NCI-H2196 treated with DMSO at 0.1 percent for 48 hours (cell line): ENCODE measurements around the gene TADA2B.
"Not testable (repeated sequence)": the region's sequence is repeated elsewhere in the genome, so short reads cannot be mapped to it uniquely, and the experiment has no call there.

Source experiments
- DNase-seq: peaks from one replicate; lab custom pipeline; 2025; ENCODE audit not compliant: unreplicated experiment; lab: John Stamatoyannopoulos, UW

Gene TADA2B

DNA sequence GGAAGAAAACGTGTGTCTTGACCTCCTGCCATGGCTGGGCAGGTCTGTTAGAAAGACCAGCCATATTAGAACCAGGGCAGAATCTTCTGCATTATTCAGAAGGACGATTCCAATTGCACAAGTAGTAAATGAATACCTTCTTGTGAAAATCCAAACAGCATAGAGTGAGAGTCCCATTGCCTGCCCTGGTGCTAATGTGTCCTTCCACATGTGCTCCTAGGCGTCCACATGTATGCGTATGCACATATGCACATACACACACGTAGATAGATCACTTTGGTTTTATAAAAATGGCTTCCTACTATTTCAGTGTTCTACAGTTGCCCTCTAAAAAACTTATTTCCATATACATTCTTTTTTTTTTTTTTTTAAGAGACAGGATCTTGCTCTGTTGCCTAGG lies 34.9 kb downstream of the TADA2B start:
- no peak for DNase-seq

DNA sequence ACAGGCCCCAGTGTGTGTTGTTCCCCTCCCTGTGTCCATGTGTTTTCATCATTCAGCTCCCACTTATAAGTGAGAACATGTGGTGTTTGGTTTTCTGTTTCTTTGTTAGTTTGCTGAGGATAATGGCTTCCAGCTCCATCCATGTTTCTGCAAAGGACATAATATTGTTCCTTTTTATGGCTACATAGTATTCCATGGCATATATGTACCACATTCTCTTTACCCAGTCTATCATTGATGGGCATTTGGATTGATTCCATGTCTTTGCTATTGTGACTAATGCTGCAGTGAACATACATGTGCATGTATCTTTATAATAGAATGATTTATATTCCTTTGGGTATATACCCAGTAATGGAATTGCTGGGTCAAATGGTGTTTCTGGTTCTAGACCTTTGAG lies 36.3 kb downstream of the TADA2B start:
- not testable (repeated sequence) for DNase-seq

GRCh38 chr4:7079909-7080308 lies 36.7 kb downstream of the TADA2B start:
- DNase-seq: not testable (repeated sequence)

DNA sequence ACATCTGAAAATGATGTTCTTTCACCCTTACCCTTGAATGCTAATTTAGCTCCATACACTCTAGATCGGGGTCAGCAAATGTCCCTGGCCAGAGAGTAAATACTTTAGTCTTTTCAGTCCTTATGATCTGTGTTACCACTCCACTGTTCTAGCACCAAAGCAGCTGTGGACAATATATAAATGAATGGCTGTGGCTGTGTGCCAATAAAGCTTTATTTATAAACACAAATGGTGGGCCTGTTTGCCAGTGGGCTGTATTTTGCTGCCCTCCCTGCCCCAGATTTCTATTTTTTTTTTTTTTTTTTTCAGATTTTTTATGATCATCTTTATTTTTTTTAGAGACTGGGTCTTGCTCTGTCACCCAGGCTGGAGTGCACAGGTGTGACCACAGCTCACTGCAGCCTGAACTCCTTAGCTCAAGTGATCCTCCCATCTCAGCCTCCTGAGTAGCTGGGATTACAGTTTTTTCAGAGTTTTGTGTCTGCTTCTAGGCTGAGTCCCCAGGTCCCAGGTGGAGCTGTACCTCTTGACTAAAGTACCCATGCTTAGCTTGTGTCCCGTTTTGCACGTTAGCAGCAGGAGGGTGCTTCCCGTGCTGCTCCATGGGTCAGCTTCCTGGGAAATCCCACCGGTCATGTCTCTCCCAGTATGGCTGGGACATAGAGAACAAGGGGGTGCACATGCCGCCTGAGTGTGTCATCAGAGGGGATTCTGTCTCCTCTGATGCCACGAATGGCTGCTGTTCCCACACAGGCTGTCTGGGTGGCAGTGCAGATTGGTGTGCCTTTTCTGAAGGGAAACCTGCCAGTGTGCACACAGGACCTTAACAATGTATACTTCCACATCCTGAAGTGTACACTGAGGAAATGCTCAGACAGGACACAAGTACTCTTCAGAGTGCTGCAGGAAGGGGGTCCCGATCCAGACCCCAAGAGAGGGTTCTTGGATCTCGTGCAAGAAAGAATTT lies 40.7 kb downstream of the TADA2B start:
- no peak for DNase-seq

GRCh38 chr4:7084564-7084961 lies 41.4 kb downstream of the TADA2B start:
- DNase-seq: not testable (repeated sequence)

- DNase-seq: no peak
Measured at GRCh38 chr4:7086384-7086783, 43.2 kb downstream of the TADA2B start.

GRCh38 chr4:7087036-7087435 lies 43.9 kb downstream of the TADA2B start:
- no peak for DNase-seq

GRCh38 chr4:7089213-7089986 lies 46.2 kb downstream of the TADA2B start:
- no peak for DNase-seq

DNA sequence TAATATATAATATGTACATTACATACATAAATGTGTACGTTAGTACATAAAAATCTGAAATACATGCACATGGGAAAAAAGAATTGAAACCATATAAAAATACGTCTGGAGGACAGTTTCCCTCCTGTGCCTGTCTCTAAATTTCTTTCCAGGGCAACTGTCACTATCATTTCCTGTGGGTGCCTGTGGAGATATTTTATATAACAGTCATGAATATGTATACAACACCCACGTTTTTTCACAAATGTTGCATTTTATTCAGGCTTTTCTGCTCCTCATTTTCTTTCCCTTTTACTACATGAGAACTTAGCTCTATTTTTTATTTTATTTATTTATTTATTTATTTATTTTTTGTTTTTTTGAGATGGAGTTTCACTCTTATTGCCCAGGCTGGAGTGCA lies 48.9 kb downstream of the TADA2B start:
- no peak for DNase-seq

DNA sequence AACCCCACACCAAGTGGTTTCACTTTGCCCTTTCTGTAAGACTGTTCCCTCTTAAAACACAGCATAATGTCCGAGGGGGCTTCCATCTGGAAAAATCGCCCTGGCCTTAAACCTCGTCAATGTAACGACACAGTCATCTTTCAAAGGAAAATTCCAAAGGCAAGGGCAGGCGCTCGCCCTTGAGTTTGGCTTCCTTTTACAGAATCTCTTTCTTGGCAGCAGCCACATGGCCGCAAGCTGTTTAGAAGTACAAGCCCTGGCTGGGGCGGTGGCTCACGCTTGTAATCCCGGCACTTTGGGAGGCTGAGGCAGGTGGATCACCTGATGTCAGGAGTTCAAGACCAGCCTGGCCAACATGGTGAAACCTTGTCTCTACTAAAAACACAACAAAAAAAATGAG lies 51.7 kb downstream of the TADA2B start:
- DNase-seq: no peak

DNA sequence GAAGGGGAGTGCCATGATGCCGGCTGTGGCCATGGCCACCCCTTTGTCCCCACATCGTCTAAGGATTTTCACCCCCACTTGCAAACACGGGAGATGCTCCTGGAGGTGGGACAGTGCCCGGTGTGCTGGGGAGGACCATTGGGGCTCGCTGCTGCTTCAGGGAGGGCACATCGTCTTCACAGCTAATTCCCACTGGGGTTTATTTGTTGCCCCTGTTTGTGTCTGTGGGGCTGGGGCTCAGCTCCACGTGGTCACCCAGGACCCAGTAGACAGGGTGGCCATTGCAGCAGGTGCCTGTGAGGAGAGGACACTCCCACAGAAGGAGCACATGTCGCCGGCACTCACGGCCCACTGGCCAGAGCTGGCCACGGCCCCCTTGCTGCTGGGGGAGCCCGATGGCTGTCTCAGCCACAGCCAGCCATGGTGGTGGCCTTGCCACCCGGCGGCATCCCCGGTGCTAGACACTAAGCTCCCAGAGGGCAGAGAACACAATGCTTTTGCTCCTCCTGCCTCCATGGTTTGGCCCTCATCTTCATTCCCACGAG lies 52.5 kb downstream of the TADA2B start:
- DNase-seq: no peak

DNA sequence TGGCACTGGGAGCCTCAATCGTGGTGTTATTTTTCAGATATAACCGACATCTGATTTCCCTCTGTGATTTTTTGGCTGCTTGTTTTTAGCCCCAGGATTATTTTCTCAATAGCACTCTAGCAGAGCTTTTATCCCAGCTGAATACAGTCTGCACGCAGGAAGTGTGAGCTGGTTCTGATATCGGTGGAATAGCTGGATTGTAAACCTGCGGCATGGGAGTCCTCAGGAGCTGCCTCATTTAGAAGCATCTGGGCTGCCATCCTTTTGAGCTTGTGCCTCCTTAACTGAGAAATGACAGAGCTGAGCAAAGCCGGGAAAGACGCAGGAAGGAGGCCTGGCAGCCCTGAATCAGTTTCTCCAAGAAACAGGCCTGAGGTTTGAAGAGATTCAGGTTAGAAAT lies 53.1 kb downstream of the TADA2B start:
- DNase-seq: no peak

DNA sequence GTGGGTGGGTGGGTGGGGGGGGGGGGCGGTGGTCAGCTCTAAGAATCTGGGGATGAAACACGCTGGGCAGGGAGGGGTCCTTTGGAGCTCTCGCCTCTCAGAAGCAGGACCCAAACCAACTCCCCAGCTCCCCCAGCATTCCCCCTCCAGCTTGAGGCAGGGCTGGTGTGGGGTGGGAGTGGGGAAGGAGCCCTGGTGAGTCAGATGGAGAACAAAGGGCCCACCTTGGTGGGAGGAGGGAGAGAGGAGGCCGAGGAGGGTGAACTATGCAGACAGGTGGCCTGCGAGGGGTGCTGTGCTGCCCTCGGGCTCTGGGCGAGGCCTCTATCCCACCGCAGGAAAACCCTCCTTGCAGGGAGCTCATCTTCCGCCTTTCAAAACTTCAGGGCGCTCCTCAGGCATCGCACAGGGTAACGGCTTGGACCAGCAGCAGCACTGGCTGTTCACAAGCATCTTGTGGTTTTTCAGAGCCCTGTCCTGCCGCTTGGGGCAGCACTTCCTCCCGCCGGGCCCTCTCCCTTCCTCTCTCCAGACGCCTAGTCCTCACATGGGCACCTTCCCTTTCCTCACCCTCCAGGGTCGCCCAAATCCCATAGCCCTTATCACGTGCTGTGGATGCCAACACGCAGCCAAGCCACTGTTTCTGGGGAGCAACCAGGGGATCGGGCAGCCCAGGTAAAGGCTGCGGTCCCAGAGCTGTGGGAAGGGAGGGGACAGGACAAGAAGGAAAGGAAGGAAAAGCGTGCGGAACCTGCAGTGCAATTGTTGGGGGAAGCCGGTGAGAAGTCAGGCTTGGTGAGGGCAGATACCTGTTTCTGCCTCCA lies 58.7 kb downstream of the TADA2B start:
- peak; percentile 18 for DNase-seq

DNA sequence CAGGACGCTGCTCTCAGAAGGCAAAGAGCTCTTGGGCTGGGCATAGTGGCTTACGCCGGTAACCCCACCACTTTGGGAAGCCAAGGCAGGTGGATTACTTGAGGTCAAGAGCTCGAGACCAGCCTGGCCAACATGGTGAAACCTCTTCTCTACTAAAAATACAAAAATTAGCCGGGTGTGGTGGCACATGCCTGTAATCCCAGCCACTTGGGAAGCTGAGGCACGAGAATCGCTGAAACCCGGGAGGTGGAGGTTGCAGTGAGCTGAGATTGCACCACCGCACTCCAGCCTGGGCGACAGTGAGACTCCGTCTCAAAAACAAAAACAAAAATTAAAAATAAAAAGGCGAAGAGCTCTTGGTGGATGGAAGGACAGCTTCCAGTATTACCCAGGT lies 59.3 kb downstream of the TADA2B start:
- DNase-seq: not testable (repeated sequence)

DNA sequence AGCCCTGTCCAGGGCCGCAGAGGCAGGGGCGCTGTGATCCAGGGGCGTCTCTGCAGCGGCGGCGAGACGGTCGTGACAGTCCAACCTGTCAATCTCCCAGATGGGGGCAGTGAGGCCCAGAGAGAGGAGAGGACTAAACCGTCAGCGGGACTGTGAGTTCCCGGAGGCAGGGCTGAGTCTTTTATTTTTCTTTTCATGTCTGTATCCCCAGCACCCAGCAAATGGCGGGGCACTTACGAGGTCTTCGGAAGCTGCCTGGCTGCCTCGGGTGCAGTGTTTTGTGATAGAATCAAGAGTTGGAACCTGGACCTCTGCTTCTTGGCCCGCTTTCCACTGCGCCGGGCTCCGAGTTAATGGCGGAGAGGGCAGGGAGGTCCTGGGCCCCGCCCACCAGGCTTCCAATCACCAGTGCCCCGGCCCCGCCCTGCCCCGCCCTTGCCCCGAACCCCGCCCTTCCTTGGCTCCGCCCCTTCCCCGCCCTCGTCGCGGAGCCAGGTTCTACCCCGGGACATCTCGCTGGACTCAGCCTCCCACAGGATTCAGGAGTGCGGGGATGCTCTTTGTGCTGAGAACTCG lies 59.9 kb downstream of the TADA2B start:
- peak; percentile 65 for DNase-seq

- no peak for DNase-seq
Measured at GRCh38 chr4:7103607-7104365, 60.6 kb downstream of the TADA2B start.

DNA sequence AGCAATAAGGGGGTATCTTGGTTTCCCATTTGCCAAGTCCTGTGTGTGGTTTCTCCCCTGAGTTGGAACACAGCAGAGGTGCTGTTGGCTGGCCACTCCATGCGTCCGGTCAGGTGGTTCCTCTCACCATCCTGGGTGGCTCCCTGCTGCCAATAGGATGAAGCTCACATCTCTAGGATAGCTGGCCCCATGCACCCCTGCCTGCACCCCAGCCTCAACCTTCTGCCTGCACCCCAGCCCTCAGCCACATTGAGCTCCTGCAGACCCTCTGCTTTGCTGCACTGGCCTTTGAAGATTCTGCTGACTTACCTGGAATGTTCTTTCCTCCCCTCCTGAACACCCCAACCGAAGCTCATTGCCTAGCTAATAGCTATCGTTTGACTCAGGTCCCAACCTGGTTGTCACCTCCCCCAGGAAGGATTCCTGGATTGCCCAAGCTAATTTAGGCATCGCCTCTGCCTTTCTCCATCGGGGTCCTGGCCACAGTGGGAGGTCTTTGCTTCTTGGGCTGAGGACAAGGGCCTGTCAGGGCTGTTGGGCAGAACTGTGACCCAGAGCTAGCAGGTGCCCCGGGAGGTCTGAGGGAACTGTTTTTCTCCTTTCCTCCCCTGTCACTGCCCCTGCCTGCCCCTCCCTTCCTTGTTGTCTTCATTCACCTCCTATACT lies 61.3 kb downstream of the TADA2B start:
- DNase-seq: no peak

DNA sequence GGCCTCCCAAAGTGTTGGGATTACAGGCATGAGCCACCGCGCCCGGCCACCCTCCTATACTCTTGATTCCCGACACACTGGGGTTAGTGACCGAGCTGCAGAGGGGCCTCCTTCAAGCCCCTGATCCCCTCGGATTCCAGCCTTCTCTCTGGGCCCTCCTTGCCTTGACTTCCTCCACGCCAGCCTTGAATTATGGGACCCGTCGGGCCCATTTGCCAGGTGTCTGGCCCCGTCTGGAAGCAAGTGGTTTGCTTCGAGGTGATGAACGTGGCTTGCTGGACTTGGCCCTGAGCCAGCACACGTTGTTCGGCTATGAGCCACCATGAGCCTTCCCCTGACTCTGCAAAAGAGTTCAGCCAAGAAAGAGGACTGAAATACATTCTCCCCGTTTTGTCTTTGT lies 62.1 kb downstream of the TADA2B start:
- no peak for DNase-seq

DNA sequence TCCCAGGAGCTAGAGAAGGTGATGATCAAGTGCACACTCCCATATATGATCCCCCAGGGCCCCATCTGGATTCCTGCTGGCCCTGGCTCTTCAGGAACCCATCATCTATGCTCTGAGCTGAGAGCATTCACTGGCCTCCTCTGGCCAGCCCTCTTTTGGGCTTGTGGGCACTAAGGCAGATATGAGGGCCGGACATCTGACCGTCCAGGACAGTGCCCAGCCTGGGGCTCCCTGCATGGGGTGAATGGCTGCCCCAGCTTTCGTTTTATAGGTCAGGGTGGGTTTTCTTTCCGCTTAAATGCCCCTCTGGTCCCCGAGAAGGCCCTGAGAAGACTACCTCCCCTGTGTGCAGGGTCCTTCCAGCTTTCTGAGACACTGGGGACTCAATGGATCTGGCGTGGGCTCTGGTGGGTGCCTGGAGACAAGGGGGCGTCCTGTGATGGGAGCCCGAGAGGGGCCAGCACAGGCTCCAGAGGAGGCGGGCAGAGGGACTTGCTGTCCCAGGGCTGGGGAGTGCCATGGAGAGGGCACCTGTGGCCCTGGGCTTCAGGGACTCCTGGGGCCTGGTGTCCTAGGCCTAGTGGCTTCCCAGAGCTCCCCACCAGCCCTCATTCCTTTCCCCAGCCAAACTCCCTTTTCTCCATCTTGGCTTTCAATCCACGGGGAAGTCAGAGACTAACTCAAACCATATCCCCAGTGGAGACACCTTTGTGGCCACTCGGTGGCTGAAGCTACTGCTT lies 64.2 kb downstream of the TADA2B start:
- no peak for DNase-seq
